GM12864 (cell line): ENCODE results near the gene CCDC141.

ENCODE experiments used
- DNase-seq: peaks from one replicate; pipeline ENCODE4 v3.0.0-alpha.2; 2011; ENCODE audit warnings: low read depth
- H3K4me3 ChIP-seq: 2 replicates; pipeline ENCODE4 v1.5.1; 2011; ENCODE audit warnings: mild to moderate bottlenecking, low read depth, low read length, control low read depth
- TF ChIP-seq, protein P1 (sequence below): IDR thresholded peaks from 2 replicates; pipeline ENCODE4 v1.5.1; 2011; ENCODE audit warnings: low read depth, mild to moderate bottlenecking, moderate library complexity, low read length, control low read depth, inconsistent platforms; ENCODE audit errors: missing control alignments

The CCDC141 gene

DNA sequence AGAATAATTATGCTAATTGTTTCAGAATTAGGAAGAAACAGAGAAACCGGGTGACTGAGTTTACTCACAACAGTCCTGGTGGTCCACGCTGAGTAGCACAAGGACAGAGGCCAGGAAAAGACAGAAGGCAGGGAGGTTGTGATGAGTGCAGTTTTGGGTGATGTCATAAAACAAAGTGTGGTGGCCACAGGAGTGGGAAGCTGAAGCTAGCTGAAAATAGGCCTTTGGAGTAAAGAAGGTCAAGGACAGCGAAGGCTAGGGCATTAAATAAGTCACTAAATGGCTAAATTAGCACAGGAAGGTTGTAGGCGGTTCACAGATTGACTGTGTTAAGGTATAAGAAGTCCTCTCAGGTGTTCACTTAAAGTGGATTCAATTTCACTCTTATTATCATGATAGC lies 121.9 kb downstream of the CCDC141 start:
- no peak for DNase-seq

DNA sequence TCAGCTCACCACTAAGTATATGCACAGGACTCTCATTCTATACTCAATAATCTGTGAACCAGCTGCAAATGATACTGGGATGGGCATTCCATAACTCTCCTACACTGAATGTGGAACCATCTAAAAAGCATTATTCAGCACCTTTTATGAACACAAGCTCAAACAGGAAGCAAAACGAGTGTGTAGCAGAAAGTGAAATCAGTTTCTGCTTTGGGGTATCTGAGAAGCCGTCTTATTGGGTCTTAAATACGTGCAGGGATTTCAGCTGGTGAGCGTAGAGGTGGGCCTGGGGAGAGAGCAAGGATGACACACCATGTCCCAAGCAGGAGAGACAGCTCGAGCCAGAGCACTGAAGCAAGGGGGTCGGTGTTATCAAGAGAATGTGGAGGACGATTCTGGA lies 122.8 kb downstream of the CCDC141 start:
- TF ChIP-seq, protein P1, sequence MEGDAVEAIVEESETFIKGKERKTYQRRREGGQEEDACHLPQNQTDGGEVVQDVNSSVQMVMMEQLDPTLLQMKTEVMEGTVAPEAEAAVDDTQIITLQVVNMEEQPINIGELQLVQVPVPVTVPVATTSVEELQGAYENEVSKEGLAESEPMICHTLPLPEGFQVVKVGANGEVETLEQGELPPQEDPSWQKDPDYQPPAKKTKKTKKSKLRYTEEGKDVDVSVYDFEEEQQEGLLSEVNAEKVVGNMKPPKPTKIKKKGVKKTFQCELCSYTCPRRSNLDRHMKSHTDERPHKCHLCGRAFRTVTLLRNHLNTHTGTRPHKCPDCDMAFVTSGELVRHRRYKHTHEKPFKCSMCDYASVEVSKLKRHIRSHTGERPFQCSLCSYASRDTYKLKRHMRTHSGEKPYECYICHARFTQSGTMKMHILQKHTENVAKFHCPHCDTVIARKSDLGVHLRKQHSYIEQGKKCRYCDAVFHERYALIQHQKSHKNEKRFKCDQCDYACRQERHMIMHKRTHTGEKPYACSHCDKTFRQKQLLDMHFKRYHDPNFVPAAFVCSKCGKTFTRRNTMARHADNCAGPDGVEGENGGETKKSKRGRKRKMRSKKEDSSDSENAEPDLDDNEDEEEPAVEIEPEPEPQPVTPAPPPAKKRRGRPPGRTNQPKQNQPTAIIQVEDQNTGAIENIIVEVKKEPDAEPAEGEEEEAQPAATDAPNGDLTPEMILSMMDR, result no peak

More for the DNA sequence above, 121.9 kb downstream of the CCDC141 start:
- TF ChIP-seq, protein P1, result no peak
- no peak overlapping the region; the same call in 1 of the 2 replicates for H3K4me3 ChIP-seq

GRCh38 chr2:178924817-178925216 lies 125.1 kb downstream of the CCDC141 start:
- TF ChIP-seq, protein P1, result no peak
- DNase-seq, result no peak

More for the DNA sequence above, 122.8 kb downstream of the CCDC141 start:
- peak overlapping the region; percentile 41; the same call in 1 of the 2 replicates for H3K4me3 ChIP-seq
- no peak for DNase-seq

GRCh38 chr2:178923546-178923945 lies 126.4 kb downstream of the CCDC141 start:
- no peak for DNase-seq
- TF ChIP-seq, protein P1, result no peak
- H3K4me3 ChIP-seq, result no peak overlapping the region

More at GRCh38 chr2:178924817-178925216, 125.1 kb downstream of the CCDC141 start:
- H3K4me3 ChIP-seq, result no peak overlapping the region

- no peak overlapping the region for H3K4me3 ChIP-seq
- TF ChIP-seq, protein P1, result no peak
- no peak for DNase-seq
Measured at GRCh38 chr2:178920916-178921513, 128.9 kb downstream of the CCDC141 start.

GRCh38 chr2:178917555-178917954 lies 132.4 kb downstream of the CCDC141 start:
- H3K4me3 ChIP-seq, result no peak overlapping the region
- TF ChIP-seq, protein P1, result no peak
- DNase-seq, result no peak
